Astrocyte (in vitro differentiated cells and primary cell): ENCODE results near the gene MAMLD1. TPM values are rescaled to one million over a fixed set of nuclear protein-coding genes. Genes with fewer than 3 reads are reported as not detected.
A peak's percentile ranks its signal among the peaks of the same experiment; 100 is the strongest.

Experiments
- DNase-seq: peaks from one replicate; pipeline ENCODE4 v3.0.0-alpha.2; 2010; ENCODE audit warnings: low read depth
- FAIRE-seq: peaks from 2 replicates; lab custom pipeline; 2011; peaks lifted over from hg19 to GRCh38; lab: Jason Lieb, UNC
- H2AFZ ChIP-seq: 2 replicates; pipeline ENCODE4 v1.6.0; 2012; ENCODE audit warnings: low read depth, low read length, inconsistent platforms
- H3K27ac ChIP-seq: 2 replicates; pipeline ENCODE4 v1.5.1; 2011; ENCODE audit warnings: low read depth, low read length, inconsistent platforms
- H3K27me3 ChIP-seq: 2 replicates; pipeline ENCODE4 v1.6.0; 2011; ENCODE audit warnings: low read length, inconsistent platforms; ENCODE audit not compliant: insufficient read depth
- H3K36me3 ChIP-seq: 2 replicates; pipeline ENCODE4 v1.5.1; 2011; ENCODE audit warnings: low read length, inconsistent platforms; ENCODE audit not compliant: insufficient read depth
- H3K4me1 ChIP-seq: 2 replicates; pipeline ENCODE4 v1.5.1; 2011; ENCODE audit warnings: low read length, inconsistent platforms; ENCODE audit not compliant: insufficient read depth
- H3K4me2 ChIP-seq: 2 replicates; pipeline ENCODE4 v1.6.0; 2012; ENCODE audit warnings: low read length, inconsistent platforms
- H3K4me3 ChIP-seq: 2 replicates; pipeline ENCODE4 v1.5.1; 2011; ENCODE audit warnings: low read depth, mild to moderate bottlenecking, low read length, inconsistent platforms; ENCODE audit not compliant: insufficient read depth
- H3K79me2 ChIP-seq: 2 replicates; pipeline ENCODE4 v1.6.0; 2012; ENCODE audit warnings: mild to moderate bottlenecking, low read length, inconsistent platforms; ENCODE audit not compliant: insufficient read depth
- H3K9ac ChIP-seq: 2 replicates; pipeline ENCODE4 v1.6.0; 2012; ENCODE audit warnings: mild to moderate bottlenecking, low read length, inconsistent platforms
- H3K9me3 ChIP-seq: 2 replicates; pipeline ENCODE4 v1.5.1; 2012; ENCODE audit warnings: low read depth, mild to moderate bottlenecking, low read length, inconsistent platforms; ENCODE audit not compliant: insufficient read depth
- H4K20me1 ChIP-seq: 2 replicates; pipeline ENCODE4 v1.6.0; 2012; ENCODE audit warnings: low read length, inconsistent platforms; ENCODE audit not compliant: insufficient read depth
- H3K27ac Mint-ChIP-seq: one replicate; pipeline ENCODE4 v1.8.0; 2021; ENCODE audit warnings: mild to moderate bottlenecking, mixed read lengths; ENCODE audit not compliant: unreplicated experiment
- H3K27me3 Mint-ChIP-seq: one replicate; pipeline ENCODE4 v1.8.0; 2021; ENCODE audit warnings: low read depth, mixed read lengths; ENCODE audit not compliant: unreplicated experiment
- H3K36me3 Mint-ChIP-seq: one replicate; pipeline ENCODE4 v1.8.0; 2021; ENCODE audit warnings: low read depth, mixed read lengths; ENCODE audit not compliant: unreplicated experiment
- H3K4me1 Mint-ChIP-seq: one replicate; pipeline ENCODE4 v1.8.0; 2021; ENCODE audit warnings: low read depth, mixed read lengths; ENCODE audit not compliant: unreplicated experiment
- H3K4me3 Mint-ChIP-seq: one replicate; pipeline ENCODE4 v1.8.0; 2021; ENCODE audit warnings: mild to moderate bottlenecking, moderate library complexity, mixed read lengths; ENCODE audit not compliant: unreplicated experiment
- H3K9me3 Mint-ChIP-seq: one replicate; pipeline ENCODE4 v1.8.0; 2021; ENCODE audit warnings: mild to moderate bottlenecking, mixed read lengths; ENCODE audit not compliant: unreplicated experiment
- CTCF ChIP-seq: IDR thresholded peaks from 2 replicates; pipeline ENCODE4 v1.5.1; 2011; ENCODE audit warnings: low read depth, mild to moderate bottlenecking, inconsistent platforms, low read length, moderate library complexity; ENCODE audit not compliant: insufficient read depth
- EZH2 ChIP-seq: IDR thresholded peaks from 2 replicates; pipeline ENCODE4 v1.6.1; 2012; ENCODE audit warnings: mild to moderate bottlenecking, low read length, inconsistent platforms; ENCODE audit not compliant: insufficient read depth
- total RNA-seq: library from RNA; stranded (reverse); gene quantifications from 2 replicates; pipeline ENCODE4 v1.2.1, GENCODE V29; 2021

Gene MAMLD1
- total RNA-seq, 1 donor from 2014 or later, result 6.6 TPM

DNA sequence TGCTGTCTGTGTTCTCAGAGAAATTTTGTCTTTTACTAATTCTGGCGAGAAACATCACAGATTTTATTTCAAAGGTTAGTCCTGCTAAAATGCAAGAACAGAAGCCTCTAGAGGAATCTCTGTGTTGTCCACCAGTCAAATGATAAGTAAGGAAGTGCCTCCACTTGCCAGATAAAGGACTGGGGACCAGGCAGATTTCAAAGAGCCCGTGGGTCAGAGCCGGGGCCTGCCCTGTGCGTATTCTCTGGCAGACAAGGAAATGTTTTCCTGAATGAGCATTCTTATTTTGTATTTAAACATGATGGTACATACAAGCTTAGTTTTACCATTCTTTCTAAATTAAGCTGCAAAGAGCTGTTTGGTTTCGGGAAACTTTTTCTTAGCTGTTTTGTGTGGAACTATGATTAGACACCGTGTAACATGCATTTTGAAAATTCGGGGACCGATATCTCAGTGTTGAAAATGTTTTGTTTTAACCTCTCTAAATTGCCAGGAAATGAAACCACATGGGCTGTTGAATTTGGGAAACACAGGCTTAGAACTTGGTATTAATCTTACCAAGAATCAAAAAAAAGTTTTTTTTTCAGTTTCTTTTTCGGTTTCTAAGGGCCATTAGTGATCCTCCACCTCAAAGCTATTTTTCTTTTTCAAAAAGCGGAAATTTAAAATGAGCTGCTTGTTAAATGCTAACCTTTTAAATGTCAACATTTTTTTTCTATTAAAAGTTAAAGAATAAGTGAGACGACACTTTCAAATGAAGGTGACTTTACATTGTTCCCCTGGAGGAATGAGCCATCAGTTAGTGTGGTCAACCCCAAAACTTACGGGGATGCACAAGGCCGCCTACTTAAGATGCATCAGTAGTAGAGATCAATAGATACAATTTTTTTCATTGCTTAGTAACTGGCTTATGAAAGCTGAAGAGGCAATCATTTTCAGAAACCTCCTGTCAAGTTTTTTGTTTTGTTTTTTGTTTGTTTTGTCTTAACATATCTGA is 115.7 kb downstream of the MAMLD1 start:
- DNase-seq, result no peak
- H3K9me3 ChIP-seq, result no peaks in the 10 kb centered on the region
- H3K27ac ChIP-seq, result no peak overlapping the region
- H3K9ac ChIP-seq, result no peak overlapping the region
- FAIRE-seq, result peak; percentile 65
- Mint-ChIP-seq H3K4me1 (peaks cover 15% of the 10 kb centered on the region), H3K4me3 (no peak overlapping the region), H3K27me3 (no peaks in the 10 kb centered on the region), H3K27ac (no peak overlapping the region), H3K9me3 (no peaks in the 10 kb centered on the region), H3K36me3 (peaks cover 4% of the 10 kb centered on the region)
- TF ChIP-seq CTCF (no peak), EZH2 (no peak)
- no peaks in the 10 kb centered on the region for H3K27me3 ChIP-seq
- no peak overlapping the region for H3K4me3 ChIP-seq
- H3K79me2 ChIP-seq, result no peaks in the 10 kb centered on the region
- peaks cover 11% of the 10 kb centered on the region for H3K4me1 ChIP-seq
- H2AFZ ChIP-seq, result no peak overlapping the region
- no peaks in the 10 kb centered on the region for H3K36me3 ChIP-seq
- no peaks in the 10 kb centered on the region for H4K20me1 ChIP-seq
- H3K4me2 ChIP-seq, result no peak overlapping the region

DNA sequence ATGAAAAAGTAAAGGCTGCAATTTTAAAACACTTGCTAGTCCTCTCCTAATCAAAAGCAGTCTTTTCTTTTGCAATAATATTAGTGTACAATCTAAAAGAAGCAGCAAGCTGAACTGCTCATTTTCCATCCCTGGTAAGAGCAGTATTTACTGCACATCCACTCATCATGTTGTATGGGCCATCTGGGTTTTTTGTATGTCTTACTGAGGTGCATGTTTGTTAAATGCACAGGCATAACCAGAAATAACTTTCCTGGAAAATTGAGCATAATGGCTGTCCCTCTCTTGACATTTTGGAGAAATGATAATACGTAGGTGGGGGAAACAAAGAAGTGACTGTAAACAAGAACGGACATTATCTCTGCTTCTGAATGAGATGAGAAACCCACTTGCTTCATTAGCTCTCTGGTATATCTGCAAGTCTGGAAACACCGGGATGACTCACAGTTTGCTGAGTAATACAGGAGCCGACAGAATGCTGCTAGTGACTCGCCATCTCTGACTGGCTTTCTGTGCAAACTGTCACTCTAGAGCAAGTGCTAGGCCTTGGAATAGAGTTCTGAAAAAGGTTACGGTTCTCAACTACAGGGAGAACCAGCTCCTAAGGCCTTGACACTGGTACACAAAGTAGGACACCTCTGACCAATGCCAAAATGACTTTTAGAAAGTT is 119.6 kb downstream of the MAMLD1 start:
- no peaks in the 10 kb centered on the region for H3K9me3 Mint-ChIP-seq
- TF ChIP-seq EZH2 (no peak), CTCF (no peak)
- H3K4me3 Mint-ChIP-seq, result peak overlapping the region; percentile 20
- H3K36me3 ChIP-seq, result no peaks in the 10 kb centered on the region
- peak; percentile 99 for FAIRE-seq
- H4K20me1 ChIP-seq, result no peaks in the 10 kb centered on the region
- no peak overlapping the region for H3K9ac ChIP-seq
- H3K4me1 ChIP-seq, result peaks cover 11% of the 10 kb centered on the region
- H3K4me2 ChIP-seq, result peak overlapping the region; percentile 42
- H3K4me1 Mint-ChIP-seq, result peaks cover 15% of the 10 kb centered on the region
- no peaks in the 10 kb centered on the region for H3K27me3 Mint-ChIP-seq
- no peaks in the 10 kb centered on the region for H3K79me2 ChIP-seq
- H3K27me3 ChIP-seq, result no peaks in the 10 kb centered on the region
- DNase-seq, result peak; percentile 75
- H3K9me3 ChIP-seq, result no peaks in the 10 kb centered on the region
- peak overlapping the region; percentile 74 for H3K27ac Mint-ChIP-seq
- H3K36me3 Mint-ChIP-seq, result no peaks in the 10 kb centered on the region
- no peak overlapping the region for H3K4me3 ChIP-seq
- no peak overlapping the region for H2AFZ ChIP-seq
- peak overlapping the region; percentile 48 for H3K27ac ChIP-seq
